Head of caudate nucleus (tissue), 42 donors: ENCODE measurements around the gene SRRM1.

Experiments
- DNase-seq, 42 donors: peaks; one replicate each; pipeline versions ENCODE4 v3.0.0 to v3.0.0-alpha.2; 2020 to 2021; ENCODE audit warnings: mixed read lengths in 7 of 42
- intact Hi-C: fragments of 100-400 bp; cut with DNase I; formaldehyde crosslinking; loops from one replicate; pipeline ENCODE4 v1.15.0; 2022

Gene SRRM1, protein sequence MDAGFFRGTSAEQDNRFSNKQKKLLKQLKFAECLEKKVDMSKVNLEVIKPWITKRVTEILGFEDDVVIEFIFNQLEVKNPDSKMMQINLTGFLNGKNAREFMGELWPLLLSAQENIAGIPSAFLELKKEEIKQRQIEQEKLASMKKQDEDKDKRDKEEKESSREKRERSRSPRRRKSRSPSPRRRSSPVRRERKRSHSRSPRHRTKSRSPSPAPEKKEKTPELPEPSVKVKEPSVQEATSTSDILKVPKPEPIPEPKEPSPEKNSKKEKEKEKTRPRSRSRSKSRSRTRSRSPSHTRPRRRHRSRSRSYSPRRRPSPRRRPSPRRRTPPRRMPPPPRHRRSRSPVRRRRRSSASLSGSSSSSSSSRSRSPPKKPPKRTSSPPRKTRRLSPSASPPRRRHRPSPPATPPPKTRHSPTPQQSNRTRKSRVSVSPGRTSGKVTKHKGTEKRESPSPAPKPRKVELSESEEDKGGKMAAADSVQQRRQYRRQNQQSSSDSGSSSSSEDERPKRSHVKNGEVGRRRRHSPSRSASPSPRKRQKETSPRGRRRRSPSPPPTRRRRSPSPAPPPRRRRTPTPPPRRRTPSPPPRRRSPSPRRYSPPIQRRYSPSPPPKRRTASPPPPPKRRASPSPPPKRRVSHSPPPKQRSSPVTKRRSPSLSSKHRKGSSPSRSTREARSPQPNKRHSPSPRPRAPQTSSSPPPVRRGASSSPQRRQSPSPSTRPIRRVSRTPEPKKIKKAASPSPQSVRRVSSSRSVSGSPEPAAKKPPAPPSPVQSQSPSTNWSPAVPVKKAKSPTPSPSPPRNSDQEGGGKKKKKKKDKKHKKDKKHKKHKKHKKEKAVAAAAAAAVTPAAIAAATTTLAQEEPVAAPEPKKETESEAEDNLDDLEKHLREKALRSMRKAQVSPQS

DNA sequence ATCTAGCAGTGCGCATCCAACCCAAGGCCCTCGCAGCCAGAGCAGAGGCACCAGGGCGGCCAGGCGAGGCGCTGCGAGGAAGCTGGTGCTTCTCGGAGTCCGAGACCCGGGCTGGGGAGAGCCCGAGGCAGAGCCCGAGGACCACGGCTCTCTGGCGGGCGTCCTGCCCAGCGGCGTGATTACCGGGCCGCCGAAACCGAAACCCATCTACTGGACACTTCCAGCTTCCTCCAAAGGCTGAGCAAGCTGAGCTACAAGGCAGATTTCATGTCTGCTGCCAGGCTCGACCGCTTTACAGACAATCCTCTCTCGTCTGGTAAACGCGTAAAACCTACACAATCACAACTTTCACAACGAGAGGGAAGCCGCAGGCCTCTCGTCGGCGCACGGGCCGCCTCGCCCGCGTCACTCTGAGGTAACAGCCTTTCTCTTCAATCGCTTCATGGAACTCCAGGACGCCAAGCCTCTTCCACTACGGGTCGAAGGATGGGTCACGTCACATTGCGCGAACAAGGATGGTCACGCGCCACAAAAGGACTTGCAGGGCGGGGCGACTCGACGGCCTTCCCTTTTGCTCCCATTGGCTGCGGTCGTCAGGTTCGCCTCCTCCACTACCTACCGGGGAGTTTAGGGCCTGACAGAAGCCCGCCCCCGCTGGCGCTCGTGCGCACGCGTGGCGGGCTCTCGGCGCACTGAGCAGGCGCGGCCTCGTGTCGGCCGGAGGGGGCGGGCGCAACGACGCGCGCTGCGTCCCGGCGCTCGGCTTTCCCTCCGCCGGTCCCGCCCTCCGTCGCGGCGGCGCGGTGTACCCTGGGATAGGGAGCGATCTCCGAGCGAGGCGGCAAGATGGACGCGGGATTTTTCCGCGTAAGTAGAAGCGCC lies at the start of gene SRRM1:
SRRM1 (plus strand) TSS at position 822 of the 882 bp plus-strand sequence; CDS start at position 847, 25 bp downstream.
- intact Hi-C loops = loop anchor here (5.0 to 10.0 kb wide), 2 partner anchors 72 to 445 kb away; no protein-coding TSS in a partner anchor
- DNase-seq = peak; percentile 98 to 100 (median 100)

DNA sequence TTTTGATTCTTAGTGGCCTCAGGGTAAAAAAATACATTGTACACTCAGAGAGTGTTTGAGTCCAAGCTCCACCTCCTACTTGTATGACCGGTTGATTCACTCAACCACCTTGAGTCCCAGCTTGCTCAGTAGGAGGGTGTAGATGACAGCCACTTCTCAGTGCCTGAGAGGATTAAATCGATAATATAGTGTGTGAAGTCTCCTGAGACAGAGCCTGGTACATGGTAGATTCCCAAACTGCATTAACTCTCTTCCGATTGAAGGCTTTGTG lies 48.8 kb upstream of the SRRM1 start:
- no peak for DNase-seq
- intact Hi-C loops = no loop called here

DNA sequence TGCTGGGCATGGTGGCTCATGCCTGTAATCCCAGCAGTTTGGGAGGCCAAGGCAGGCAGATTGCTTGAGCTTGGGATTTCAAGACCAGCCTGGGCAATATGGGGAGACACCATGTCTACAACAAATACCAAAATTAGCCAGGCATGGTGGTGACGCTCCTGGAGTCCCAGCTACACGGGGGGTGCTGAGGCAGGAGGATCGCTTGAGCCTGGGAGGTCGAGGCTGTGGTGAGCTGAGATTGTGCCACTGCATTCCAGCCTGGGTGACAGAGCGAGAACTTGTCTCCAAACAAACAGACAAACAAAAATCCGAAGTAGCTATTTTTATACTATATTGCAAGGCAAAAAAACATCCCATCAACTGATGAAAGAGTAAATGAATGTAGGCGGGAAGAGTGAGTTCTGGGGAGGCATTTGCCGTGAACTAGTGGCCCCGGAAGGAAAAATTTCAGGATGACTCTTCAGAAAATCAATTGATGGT lies 46.7 kb upstream of the SRRM1 start:
- no peak for DNase-seq
- intact Hi-C loops = no loop called here

DNA sequence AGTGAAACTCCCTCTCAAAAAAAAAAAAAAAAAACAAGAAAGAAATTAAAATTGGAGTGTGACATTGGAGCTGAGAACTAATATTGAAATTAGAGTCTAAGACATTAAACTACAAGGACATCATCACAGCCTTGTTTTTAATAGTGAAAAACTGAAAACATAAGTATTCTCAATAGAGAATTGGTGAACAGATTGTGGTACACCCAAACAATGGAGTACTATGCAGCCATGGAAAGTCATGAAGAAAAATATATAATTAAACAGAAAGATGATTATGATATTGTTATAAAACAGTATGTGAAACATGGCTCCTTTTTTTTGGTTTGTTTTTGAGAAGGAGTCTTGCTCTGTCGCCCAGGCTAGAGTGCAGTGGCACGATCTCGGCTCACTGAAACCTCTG lies 43.8 kb upstream of the SRRM1 start:
- no peak for DNase-seq
- intact Hi-C loops = no loop called here

DNA sequence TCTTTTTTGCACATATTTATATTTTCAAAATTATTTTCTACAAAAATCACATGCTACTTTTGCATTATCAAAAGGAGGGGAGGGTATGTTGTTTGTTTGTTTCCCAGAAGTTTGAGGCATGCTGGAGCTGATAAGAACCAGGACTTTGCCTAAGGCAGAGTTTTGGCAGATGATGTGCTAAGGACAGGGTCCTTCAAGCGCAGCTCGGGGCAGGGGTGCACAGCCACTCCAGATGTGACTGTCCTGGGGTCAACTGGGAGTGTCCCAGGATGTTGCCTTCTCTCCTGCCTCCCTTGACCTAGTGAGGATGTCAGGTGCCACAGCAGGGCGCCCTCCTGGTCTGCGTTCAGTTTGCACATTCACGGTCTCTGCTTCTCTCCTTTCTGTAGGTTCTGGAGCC lies 42.6 kb upstream of the SRRM1 start:
- intact Hi-C loops = no loop called here
- no peak for DNase-seq

GRCh38 chr1:24605534-24606295 lies 37.4 kb upstream of the SRRM1 start:
- intact Hi-C loops = no loop called here
- no peak for DNase-seq

GRCh38 chr1:24606296-24606605 lies 36.9 kb upstream of the SRRM1 start:
- intact Hi-C loops = no loop called here
- DNase-seq = no peak

DNA sequence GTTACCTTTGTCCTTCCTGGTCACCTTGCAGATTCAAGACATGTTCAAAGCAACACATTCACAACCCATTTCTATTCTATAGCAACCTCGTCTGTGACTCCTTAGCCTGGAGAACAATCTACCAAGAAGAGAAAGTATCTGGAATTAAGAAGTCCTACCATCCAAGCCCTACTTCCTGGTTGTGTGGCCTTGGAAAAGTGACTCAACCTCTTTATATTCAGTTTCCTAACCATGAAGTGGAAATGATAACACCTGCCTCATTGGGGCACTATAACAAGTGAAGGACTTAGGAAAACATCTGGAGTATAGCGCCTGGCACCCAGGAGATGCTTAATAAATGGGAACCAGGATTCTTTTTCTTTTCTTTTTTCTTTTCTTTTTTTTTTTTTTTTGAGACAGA lies 36.5 kb upstream of the SRRM1 start:
- intact Hi-C loops = no loop called here
- no peak for DNase-seq

- no peak for DNase-seq
- intact Hi-C loops = no loop called here
These were observed 33.1 kb upstream of the SRRM1 start for GRCh38 chr1:24609949-24610517.

DNA sequence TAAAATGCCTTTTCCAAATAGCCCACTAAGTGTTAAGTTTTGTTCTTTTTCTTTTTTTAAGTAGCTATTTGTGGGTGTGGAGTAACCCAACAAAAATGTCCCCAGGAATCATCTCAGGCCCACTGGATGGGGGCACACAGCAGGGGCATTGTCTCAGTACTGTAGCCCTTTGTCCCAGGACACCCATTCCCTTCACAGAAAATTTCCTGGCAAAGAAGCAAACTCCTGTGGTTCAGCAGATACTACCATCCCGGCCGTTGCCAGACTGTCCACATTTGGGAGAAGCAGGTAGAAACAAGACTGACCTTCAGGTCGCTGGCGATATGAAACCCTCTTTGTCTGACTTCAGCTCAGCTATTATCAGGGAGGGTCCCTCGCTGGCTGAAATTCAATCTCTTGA lies 23.7 kb upstream of the SRRM1 start:
- intact Hi-C loops = no loop called here
- peak in 41 of 42 donors; percentile 16 to 87 (median 65) for DNase-seq

- intact Hi-C loops = no loop called here
- no peak for DNase-seq
These were observed 22.4 kb upstream of the SRRM1 start for GRCh38 chr1:24620678-24621077.

GRCh38 chr1:24621121-24621520 lies 22.0 kb upstream of the SRRM1 start:
- no peak for DNase-seq
- intact Hi-C loops = no loop called here

- intact Hi-C loops = no loop called here
- no peak for DNase-seq
These were observed 20.9 kb upstream of the SRRM1 start for GRCh38 chr1:24622218-24622617.

DNA sequence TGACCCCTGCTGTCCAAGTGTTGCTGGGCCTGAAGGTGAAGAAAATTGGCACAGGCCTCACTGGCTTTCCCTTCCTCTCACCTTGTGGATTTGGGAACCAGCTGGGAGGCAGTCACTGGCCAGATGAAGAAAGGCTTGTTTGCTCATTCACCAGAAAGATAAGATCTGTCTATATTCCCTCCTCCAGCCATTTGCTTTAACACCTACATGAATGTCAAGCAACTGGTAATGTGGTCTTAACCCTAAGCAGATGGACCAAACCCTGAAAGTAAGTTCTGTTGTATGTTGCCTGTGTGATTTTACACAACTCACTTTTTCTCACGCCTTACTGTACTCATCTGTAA lies 10.3 kb upstream of the SRRM1 start:
- intact Hi-C loops = loop anchor here (10.0 kb wide), 1 partner anchor 218 kb away; the partner anchor contains the start of genes NIPAL3 and STPG1
- DNase-seq = no peak

GRCh38 chr1:24635195-24635843 lies 7.8 kb upstream of the SRRM1 start:
- intact Hi-C loops = loop anchor here (10.0 kb wide), 1 partner anchor 221 kb away; the partner anchor contains the start of genes NIPAL3 and STPG1
- peak in 7 of 42 donors; percentile 21 to 71 (median 54) for DNase-seq

- intact Hi-C loops = loop anchor here (10.0 kb wide), 1 partner anchor 222 kb away; the partner anchor contains the start of genes NIPAL3 and STPG1
These were observed 6.3 kb upstream of the SRRM1 start for GRCh38 chr1:24636661-24637357.

DNA sequence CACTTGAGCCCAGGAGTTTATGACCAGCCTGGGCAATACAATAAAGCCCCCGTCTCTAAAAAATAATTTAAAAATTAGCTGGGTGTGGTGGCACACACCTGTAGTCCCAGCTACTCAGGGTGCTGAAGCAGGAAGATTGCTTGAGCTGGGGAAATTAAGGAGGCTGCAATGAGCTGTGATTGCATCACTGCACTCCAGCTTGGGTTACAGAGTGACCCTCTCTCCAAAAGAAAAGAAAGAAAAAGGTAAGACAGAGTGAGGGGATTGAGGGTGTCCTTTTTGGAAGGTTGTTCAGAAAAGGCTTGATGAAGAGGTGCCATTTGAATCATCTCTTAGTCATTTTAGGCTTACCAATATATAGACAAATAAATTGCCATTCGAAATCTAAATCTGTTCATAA lies 4.0 kb upstream of the SRRM1 start:
- DNase-seq = no peak
- intact Hi-C loops = loop anchor here (10.0 kb wide), 1 partner anchor 224 kb away; the partner anchor contains the start of genes NIPAL3 and STPG1

More at GRCh38 chr1:24636661-24637357, 6.3 kb upstream of the SRRM1 start:
- DNase-seq = no peak
